ENCODE results near the gene TOP3A. TPM values are rescaled to one million over a fixed set of nuclear protein-coding genes. Genes with fewer than 3 reads are reported as not detected.
"Not testable (repeated sequence)": the region's sequence is repeated elsewhere in the genome, so short reads cannot be mapped to it uniquely, and the experiment has no call there.

The TOP3A gene
- total RNA-seq = 10 to 100 TPM; 55.4 to 56.9 TPM

DNA sequence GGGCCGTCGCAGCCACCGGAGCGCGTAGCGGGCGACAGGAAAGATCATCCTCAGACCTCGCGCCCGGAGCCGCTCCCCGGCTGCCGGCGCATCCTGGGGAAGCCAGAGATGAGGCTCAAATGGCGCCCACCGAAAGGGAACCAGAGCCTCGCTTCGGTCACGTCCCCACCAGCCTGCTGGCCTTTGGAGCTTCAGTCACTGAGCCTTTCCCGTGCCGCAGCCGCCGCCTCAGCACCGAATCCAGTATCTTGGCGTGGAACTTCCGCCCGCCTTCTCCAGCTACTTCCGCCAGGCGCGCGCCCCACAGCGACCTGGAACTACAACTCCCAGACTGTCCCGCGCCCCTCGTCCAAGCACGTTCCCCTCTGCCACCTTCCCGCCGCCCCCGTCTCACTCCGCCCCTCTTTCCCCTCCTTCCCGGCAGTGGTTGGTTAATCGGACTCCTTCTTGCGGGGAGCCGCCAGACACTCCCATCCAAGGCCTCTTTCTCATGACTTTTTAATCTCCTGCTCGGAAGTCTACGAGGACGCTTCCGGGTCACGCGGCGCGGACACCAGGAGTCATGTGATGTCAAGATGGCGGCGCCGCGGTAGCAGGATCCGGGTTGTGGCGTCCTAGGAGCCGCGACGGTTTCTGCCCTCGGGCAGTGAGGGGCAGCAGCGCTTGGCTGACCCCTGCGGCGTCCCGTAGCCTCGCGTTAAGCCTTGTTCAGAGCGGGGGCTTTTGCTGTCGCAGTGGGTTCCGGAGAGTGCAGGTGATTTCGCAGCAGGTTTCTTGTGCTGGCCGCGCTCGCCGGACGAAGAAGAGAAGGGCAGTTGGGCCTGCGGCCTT is at the start of gene TOP3A, which contains the start of gene SMCR8:
TSS of gene TOP3A (minus strand) at position 264 of the 831 bp plus-strand sequence. CDS start at position 48, 216 bp downstream.
TSS of gene SMCR8 (plus strand) at position 563 of the 831 bp plus-strand sequence. CDS start 497 bp downstream, outside the sequence.
- H3K36me3 Mint-ChIP-seq = peaks cover 57% of the 10 kb centered on the region
- peak; percentile 97 for DNase-seq
- peak within 1 kb of the TSS; percentile 92 for H3K4me3 Mint-ChIP-seq

DNA sequence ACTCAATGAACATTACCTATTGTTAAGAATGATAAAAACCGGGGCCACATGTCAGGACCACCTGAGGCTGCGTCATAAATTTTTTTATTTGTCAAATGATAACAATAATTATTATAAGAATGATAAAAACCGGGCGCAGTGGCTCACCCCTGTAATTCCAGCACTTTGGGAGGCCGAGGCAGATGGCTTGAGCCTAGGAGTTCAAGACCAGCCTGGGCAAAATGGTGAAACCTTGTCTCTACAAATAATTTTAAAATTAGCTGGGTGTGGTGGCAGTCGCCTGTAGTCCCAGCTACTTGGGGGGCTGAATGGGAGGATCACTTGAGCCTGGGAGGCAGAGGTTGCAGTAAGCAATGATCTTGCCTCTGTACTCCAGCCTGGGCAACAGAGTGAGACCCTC is 49.4 kb upstream of the TOP3A start:
- Mint-ChIP-seq H3K9me3 (no peaks in the 10 kb centered on the region), H3K4me1 (peaks cover 11% of the 10 kb centered on the region), H3K27me3 (no peaks in the 10 kb centered on the region), H3K4me3 (no peak overlapping the region), H3K27ac (no peak overlapping the region), H3K36me3 (peaks cover 7% of the 10 kb centered on the region)
- no peak for DNase-seq

More for the DNA sequence above, at the start of gene TOP3A, which contains the start of gene SMCR8:
- H3K27me3 Mint-ChIP-seq = no peaks in the 10 kb centered on the region
- H3K4me1 Mint-ChIP-seq = peaks cover 68% of the 10 kb centered on the region
- H3K9me3 Mint-ChIP-seq = no peaks in the 10 kb centered on the region
- H3K27ac Mint-ChIP-seq = peak within 1 kb of the TSS; percentile 98

DNA sequence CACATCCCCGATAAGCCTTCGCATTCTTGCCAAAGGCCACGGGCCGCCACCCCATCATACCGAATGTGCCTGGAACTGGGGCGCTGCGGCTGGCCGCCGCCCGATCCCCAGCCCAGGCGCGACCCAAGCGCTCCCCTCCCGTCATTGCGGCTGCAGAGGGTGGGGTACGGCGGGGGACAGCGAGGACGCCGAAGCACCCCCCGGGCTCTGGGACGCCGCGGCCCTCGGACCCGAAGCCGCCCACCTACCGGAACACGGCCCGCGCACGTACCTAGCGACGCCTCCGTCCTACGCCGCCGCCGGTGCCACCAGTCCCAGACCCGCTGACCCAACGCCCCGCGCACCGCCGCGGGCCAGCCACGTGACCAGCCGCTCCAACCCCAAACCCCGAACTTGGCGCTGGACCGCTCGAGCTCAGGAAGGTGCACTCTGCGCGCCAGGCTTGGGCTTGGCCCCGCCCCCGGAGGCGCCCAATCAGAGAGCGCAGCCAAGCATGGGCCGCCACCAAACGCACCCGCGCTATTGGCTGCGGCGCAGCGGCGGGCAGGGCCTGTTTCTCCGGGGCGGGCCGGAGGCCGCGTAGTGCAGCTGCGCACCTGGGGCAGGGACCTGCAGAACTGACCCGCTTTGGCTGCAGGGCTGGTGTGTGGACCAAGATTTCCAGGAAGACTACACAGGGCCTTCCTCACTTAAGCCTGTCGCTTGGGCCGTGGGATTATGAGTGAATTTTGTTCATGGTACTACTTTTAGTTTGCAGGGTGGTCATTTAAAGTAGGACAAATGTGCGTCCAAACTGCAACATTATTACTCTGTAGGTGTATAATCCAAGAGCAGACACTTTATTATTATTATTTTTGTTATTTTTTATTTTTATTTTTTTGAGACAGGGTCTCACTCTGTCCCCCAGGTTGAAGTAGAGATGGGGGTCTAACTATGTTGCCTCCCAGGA is 48.6 kb upstream of the TOP3A start, which contains the start of gene SHMT1:
TSS of gene SHMT1 (minus strand) at position 450 of the 949 bp plus-strand sequence. CDS start 7,569 bp downstream, outside the sequence.
- H3K27me3 Mint-ChIP-seq = no peaks in the 10 kb centered on the region
- H3K36me3 Mint-ChIP-seq = peaks cover 11% of the 10 kb centered on the region
- peaks cover 11% of the 10 kb centered on the region for H3K4me1 Mint-ChIP-seq
- DNase-seq = peak; percentile 96
- peak within 1 kb of the TSS; percentile 81 for H3K27ac Mint-ChIP-seq
- H3K9me3 Mint-ChIP-seq = no peaks in the 10 kb centered on the region
- H3K4me3 Mint-ChIP-seq = peak within 1 kb of the TSS; percentile 91

DNA sequence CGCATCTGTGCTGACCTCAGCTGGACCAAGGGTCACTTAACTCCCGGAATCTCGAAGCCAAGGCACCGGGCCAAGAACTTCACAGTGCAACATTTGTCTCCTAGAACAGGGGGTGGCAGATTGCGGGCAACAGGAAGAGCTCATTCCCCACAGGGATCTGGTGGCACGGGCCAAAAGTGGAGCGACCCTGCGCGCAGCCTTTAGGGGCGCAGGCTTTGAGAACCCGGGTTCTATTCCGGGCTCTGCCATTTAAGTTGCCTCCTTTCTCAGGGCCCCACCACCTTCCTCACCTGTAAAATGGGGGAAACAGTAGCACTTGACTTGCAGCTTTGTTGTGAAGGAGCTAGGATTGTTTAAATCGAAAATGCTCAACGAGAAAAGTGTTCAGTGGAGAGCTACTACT is 47.9 kb upstream of the TOP3A start:
- H3K36me3 Mint-ChIP-seq = peaks cover 11% of the 10 kb centered on the region
- peak overlapping the region; percentile 91 for H3K4me3 Mint-ChIP-seq
- peak overlapping the region; percentile 51 for H3K27ac Mint-ChIP-seq
- peaks cover 11% of the 10 kb centered on the region for H3K4me1 Mint-ChIP-seq
- no peaks in the 10 kb centered on the region for H3K9me3 Mint-ChIP-seq
- peak; percentile 20 for DNase-seq
- no peaks in the 10 kb centered on the region for H3K27me3 Mint-ChIP-seq

GRCh38 chr17:18361837-18362697 is 47.3 kb upstream of the TOP3A start:
- Mint-ChIP-seq H3K36me3 (peaks cover 11% of the 10 kb centered on the region), H3K4me1 (peaks cover 11% of the 10 kb centered on the region), H3K27ac (peak overlapping the region; percentile 51), H3K4me3 (peak overlapping the region; percentile 91), H3K9me3 (no peaks in the 10 kb centered on the region), H3K27me3 (no peaks in the 10 kb centered on the region)
- DNase-seq = no peak

GRCh38 chr17:18360518-18360917 is 45.7 kb upstream of the TOP3A start:
- Mint-ChIP-seq H3K4me3 (no peak overlapping the region), H3K4me1 (peaks cover 11% of the 10 kb centered on the region), H3K36me3 (peaks cover 11% of the 10 kb centered on the region), H3K27me3 (no peaks in the 10 kb centered on the region), H3K9me3 (no peaks in the 10 kb centered on the region), H3K27ac (no peak overlapping the region)
- DNase-seq = no peak

- DNase-seq = no peak
- Mint-ChIP-seq H3K4me1 (no peaks in the 10 kb centered on the region), H3K36me3 (peaks cover 15% of the 10 kb centered on the region), H3K4me3 (no peak overlapping the region), H3K27me3 (no peaks in the 10 kb centered on the region), H3K27ac (no peak overlapping the region), H3K9me3 (no peaks in the 10 kb centered on the region)
Measured at GRCh38 chr17:18356624-18357023, 41.8 kb upstream of the TOP3A start.

GRCh38 chr17:18353541-18353940 is 38.7 kb upstream of the TOP3A start:
- Mint-ChIP-seq H3K4me3 (no peak overlapping the region), H3K27ac (no peak overlapping the region), H3K36me3 (peaks cover 4% of the 10 kb centered on the region), H3K27me3 (no peaks in the 10 kb centered on the region), H3K9me3 (no peaks in the 10 kb centered on the region), H3K4me1 (no peaks in the 10 kb centered on the region)
- no peak for DNase-seq

- Mint-ChIP-seq H3K27me3 (no peaks in the 10 kb centered on the region), H3K36me3 (peaks cover 17% of the 10 kb centered on the region), H3K4me1 (no peaks in the 10 kb centered on the region)
Measured at GRCh38 chr17:18344021-18344420, 29.2 kb upstream of the TOP3A start.

DNA sequence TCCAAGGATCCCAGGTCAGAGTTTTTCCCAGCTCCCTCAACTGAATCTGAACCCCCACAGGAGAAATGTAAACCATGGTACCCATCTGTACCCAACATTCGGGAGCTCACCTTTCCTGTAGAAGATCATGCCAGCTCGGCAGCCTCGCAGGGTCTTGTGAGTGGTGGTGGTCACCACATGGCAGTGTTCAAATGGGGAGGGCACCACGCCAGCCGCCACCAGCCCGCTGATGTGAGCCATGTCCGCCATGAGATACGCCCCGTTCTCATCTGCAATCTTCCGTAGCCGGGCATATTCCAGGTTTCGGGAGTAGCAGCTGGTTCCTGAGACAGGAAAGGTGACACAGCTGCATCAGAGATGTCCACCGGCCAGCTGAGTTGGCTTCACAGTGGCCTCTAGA is 25.1 kb upstream of the TOP3A start:
- Mint-ChIP-seq H3K27me3 (no peaks in the 10 kb centered on the region), H3K4me3 (no peak overlapping the region), H3K4me1 (no peaks in the 10 kb centered on the region), H3K27ac (no peak overlapping the region), H3K36me3 (peaks cover 20% of the 10 kb centered on the region), H3K9me3 (no peaks in the 10 kb centered on the region)
- DNase-seq = no peak

More at GRCh38 chr17:18344021-18344420, 29.2 kb upstream of the TOP3A start:
- Mint-ChIP-seq H3K9me3 (no peaks in the 10 kb centered on the region), H3K27ac (no peak overlapping the region), H3K4me3 (no peak overlapping the region)
- DNase-seq = no peak

DNA sequence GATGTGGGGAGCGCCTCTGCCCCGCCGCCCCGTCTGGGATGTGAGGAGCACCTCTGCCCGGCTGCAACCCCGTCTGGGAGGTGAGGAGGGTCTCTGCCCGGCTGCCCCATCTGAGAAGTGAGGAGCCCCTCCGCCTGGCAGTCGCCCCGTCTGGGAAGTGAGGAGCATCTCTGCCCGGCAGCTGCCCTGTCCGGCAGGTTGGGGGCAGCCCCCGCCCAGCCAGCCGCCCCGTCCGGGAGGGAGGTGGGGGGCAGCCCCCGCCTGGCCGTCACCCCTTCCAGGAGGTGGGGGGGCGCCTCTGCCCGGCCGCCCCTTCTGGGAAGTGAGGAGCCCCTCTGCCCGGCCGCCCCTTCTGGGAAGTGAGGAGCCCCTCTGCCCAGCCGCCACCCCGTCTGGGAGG is 23.4 kb upstream of the TOP3A start:
- H3K36me3 Mint-ChIP-seq = peaks cover 20% of the 10 kb centered on the region
- not testable (repeated sequence) for H3K27ac Mint-ChIP-seq, H3K27me3 Mint-ChIP-seq, H3K4me3 Mint-ChIP-seq, H3K9me3 Mint-ChIP-seq, H3K4me1 Mint-ChIP-seq, DNase-seq

GRCh38 chr17:18332909-18333489 is 18.2 kb upstream of the TOP3A start:
- Mint-ChIP-seq H3K9me3 (no peaks in the 10 kb centered on the region), H3K4me1 (peaks cover 9% of the 10 kb centered on the region), H3K27me3 (no peaks in the 10 kb centered on the region), H3K36me3 (peaks cover 8% of the 10 kb centered on the region), H3K27ac (no peak overlapping the region), H3K4me3 (no peak overlapping the region)
- DNase-seq = no peak

GRCh38 chr17:18331879-18332278 is 17.1 kb upstream of the TOP3A start:
- no peak for DNase-seq
- peaks cover 8% of the 10 kb centered on the region for H3K36me3 Mint-ChIP-seq

More at GRCh38 chr17:18331879-18332278, 17.1 kb upstream of the TOP3A start:
- peak overlapping the region; percentile 69 for H3K27ac Mint-ChIP-seq
- no peaks in the 10 kb centered on the region for H3K27me3 Mint-ChIP-seq
- H3K9me3 Mint-ChIP-seq = no peaks in the 10 kb centered on the region
- no peak overlapping the region for H3K4me3 Mint-ChIP-seq
- H3K4me1 Mint-ChIP-seq = peaks cover 9% of the 10 kb centered on the region
